ENCODE measurements around the gene MTCL1. TPM values are rescaled to one million over a fixed set of nuclear protein-coding genes. Genes with fewer than 3 reads are reported as not detected.

MTCL1 gene
- total and polyA plus RNA-seq, 10 of the 15 experiments (the other 5 are each of a cell fraction or from before 2014, with no cell fraction given): 0.03 to 0.36 (median 0.13) TPM; not detected in 4

DNA sequence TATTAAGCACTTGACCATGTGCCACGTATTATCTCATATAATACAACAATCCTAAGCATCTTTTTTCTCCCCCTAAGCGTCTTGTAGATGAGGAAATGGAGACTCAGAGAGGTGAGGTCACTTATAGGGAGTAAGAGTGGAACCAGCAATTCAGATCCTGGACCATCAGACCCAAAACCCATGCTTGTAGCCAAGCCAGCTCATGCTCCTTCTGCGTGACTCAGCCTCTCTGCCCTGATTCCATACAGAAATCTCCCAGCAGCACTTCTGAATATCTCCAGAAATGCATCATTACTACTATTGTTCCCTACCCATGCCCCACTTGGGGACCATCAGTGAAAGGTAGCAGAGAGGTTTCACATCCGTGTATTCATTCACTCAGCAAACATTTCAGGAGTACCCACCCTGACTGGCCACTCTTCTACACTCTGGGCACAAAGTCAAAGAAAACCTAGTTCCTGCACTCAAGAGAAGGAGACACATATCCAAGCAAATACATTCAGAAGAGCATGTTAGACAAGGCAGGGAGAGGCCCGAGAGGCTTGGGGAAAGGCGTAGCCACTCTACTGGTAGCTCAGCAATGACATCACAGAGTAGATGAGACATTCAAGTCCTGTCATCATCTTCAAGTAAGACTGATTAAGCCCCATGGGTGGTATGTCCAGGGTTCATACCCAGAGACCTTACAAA lies 141.9 kb downstream of the MTCL1 start (continued):
- TF ChIP-seq, protein P1, sequence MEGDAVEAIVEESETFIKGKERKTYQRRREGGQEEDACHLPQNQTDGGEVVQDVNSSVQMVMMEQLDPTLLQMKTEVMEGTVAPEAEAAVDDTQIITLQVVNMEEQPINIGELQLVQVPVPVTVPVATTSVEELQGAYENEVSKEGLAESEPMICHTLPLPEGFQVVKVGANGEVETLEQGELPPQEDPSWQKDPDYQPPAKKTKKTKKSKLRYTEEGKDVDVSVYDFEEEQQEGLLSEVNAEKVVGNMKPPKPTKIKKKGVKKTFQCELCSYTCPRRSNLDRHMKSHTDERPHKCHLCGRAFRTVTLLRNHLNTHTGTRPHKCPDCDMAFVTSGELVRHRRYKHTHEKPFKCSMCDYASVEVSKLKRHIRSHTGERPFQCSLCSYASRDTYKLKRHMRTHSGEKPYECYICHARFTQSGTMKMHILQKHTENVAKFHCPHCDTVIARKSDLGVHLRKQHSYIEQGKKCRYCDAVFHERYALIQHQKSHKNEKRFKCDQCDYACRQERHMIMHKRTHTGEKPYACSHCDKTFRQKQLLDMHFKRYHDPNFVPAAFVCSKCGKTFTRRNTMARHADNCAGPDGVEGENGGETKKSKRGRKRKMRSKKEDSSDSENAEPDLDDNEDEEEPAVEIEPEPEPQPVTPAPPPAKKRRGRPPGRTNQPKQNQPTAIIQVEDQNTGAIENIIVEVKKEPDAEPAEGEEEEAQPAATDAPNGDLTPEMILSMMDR (IDR thresholded peaks at IDR 0.05 in 2 of 3, conservative IDR thresholded peaks at IDR 0.05 in 1 of 3; ENCODE audit: control insufficient read depth in 2 of 3, extremely low read depth in 1 of 3, insufficient read depth in 1 of 3, low read depth in 3 of 3, low read length in 3 of 3): no peak

DNA sequence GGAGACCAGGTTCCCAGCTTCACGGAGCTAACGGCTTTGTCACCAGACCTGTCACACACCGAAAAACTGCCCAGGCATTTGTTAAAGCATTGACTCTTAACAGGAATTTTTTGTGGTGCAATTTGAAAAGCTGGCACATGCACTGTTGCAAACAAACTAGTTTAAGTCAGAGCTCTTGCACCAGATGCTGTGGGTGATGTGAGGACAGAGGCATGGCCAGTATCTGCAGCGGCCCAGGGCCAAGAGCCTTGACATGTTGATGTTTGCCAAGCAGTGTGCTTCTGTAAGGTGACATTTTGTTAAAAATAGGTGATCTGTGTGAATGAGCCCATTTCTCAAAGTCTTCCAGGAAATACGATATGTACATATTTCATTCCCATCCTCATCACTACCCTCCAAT lies 142.5 kb downstream of the MTCL1 start:
- Histone ChIP-seq H3K4me2 (ENCODE audit: control insufficient read depth, insufficient read depth) (no peak overlapping the region), H3K9me3 (replicated peaks; ENCODE audit: control insufficient read depth, insufficient read depth, low read length) (no peaks in the 10 kb centered on the region), H3K9ac (ENCODE audit: control insufficient read depth, insufficient read depth, low read length) (no peak overlapping the region), H3K36me3 (ENCODE audit: control insufficient read depth in 2 of 2, insufficient read depth in 2 of 2, low read length in 1 of 2) (no peaks in the 10 kb centered on the region), H3K4me3 (no peak overlapping the region), H3K27me3 (replicated peaks in 1 of 2; ENCODE audit: control insufficient read depth in 2 of 2, insufficient read depth in 2 of 2, low read length in 1 of 2) (peaks cover 0 to 3% of the 10 kb centered on the region in 2 experiments; a peak in 1 of 4 replicates), H3K79me2 (ENCODE audit: control insufficient read depth, insufficient read depth, low read length) (no peaks in the 10 kb centered on the region), H3K4me1 (ENCODE audit: control insufficient read depth, insufficient read depth, low read length) (no peaks in the 10 kb centered on the region), H4K20me1 (ENCODE audit: control insufficient read depth, insufficient read depth) (no peaks in the 10 kb centered on the region), H3K27ac (ENCODE audit: control insufficient read depth, insufficient read depth) (no peak overlapping the region), H2AFZ (ENCODE audit: control insufficient read depth, low read depth, low read length) (no peak overlapping the region)
- FAIRE-seq: no peak
- RAD21 ChIA-PET (ENCODE audit: unreplicated experiment): no interaction called here
- POLR2A ChIA-PET: no interaction called here
- SMC1A ChIA-PET (ENCODE audit: uncharacterized antibody, unreplicated experiment): no interaction called here
- no peak for DNase-seq (ENCODE audit: low read depth, low spot score)
- 22% methylated on average over 5 of the region's 5 CpGs for WGBS (ENCODE audit: insufficient coverage, insufficient replicate concordance, low lambda C conversion rate, missing lambda C conversion rate)
- no peak for TF ChIP-seq IRF4 (IDR thresholded peaks at IDR 0.05; ENCODE audit: low read depth, low read length)
- no peak for TF ChIP-seq SMAD5 (IDR thresholded peaks at IDR 0.05; ENCODE audit: low read depth)
- no peak for TF ChIP-seq RAD51 (IDR thresholded peaks at IDR 0.05)
- TF ChIP-seq CREM (IDR thresholded peaks at IDR 0.05; ENCODE audit: low read depth): no peak
- TF ChIP-seq RUNX3 (IDR thresholded peaks at IDR 0.05; ENCODE audit: low read length): no peak
- TF ChIP-seq TCF7 (IDR thresholded peaks at IDR 0.05; ENCODE audit: borderline replicate concordance): no peak
- no peak for TF ChIP-seq RAD21 (IDR thresholded peaks at IDR 0.05; ENCODE audit: insufficient read depth, low read depth, low read length)
- no peak for TF ChIP-seq CEBPB (IDR thresholded peaks at IDR 0.05; ENCODE audit: borderline replicate concordance in 1 of 2, low read depth in 2 of 2, low read length in 2 of 2)
- TF ChIP-seq KLF5 (IDR thresholded peaks at IDR 0.05; ENCODE audit: partially characterized antibody): no peak
- TF ChIP-seq, protein P2, sequence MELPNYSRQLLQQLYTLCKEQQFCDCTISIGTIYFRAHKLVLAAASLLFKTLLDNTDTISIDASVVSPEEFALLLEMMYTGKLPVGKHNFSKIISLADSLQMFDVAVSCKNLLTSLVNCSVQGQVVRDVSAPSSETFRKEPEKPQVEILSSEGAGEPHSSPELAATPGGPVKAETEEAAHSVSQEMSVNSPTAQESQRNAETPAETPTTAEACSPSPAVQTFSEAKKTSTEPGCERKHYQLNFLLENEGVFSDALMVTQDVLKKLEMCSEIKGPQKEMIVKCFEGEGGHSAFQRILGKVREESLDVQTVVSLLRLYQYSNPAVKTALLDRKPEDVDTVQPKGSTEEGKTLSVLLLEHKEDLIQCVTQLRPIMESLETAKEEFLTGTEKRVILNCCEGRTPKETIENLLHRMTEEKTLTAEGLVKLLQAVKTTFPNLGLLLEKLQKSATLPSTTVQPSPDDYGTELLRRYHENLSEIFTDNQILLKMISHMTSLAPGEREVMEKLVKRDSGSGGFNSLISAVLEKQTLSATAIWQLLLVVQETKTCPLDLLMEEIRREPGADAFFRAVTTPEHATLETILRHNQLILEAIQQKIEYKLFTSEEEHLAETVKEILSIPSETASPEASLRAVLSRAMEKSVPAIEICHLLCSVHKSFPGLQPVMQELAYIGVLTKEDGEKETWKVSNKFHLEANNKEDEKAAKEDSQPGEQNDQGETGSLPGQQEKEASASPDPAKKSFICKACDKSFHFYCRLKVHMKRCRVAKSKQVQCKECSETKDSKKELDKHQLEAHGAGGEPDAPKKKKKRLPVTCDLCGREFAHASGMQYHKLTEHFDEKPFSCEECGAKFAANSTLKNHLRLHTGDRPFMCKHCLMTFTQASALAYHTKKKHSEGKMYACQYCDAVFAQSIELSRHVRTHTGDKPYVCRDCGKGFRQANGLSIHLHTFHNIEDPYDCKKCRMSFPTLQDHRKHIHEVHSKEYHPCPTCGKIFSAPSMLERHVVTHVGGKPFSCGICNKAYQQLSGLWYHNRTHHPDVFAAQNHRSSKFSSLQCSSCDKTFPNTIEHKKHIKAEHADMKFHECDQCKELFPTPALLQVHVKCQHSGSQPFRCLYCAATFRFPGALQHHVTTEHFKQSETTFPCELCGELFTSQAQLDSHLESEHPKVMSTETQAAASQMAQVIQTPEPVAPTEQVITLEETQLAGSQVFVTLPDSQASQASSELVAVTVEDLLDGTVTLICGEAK (IDR thresholded peaks at IDR 0.05; ENCODE audit: borderline replicate concordance): no peak
- TF ChIP-seq POLR2AphosphoS2 (IDR thresholded peaks at IDR 0.05; ENCODE audit: low read depth, low read length): no peak
- TF ChIP-seq IKZF2 (IDR thresholded peaks at IDR 0.05): no peak
- no peak for ATAC-seq
- CTCF ChIA-PET: no interaction called here
- no TSS peak for BruUV-seq (replicated peaks)
- intact Hi-C loops (cut with micrococcal nuclease; ENCODE audit: unreplicated experiment) (no loop called here), in situ Hi-C loops (cut with MboI) (loop anchor here (25.0 kb wide), 2 partner anchors 114 to 1464 kb away; no protein-coding TSS in a partner anchor)

Data from GM12878 (cell line).